Measurements from ENCODE around the gene ARHGAP8.

- no peak for TF ChIP-seq CTCF (conservative IDR thresholded peaks at IDR 0.05; ENCODE audit: low read depth in 2 of 2)
- TF ChIP-seq ZNF331 (CRISPR knock-in tag; IDR thresholded peaks at IDR 0.05; ENCODE audit: low read depth), result no peak
- TF ChIP-seq REST (IDR thresholded peaks at IDR 0.05; ENCODE audit: unreplicated experiment), result no peak
Measured at GRCh38 chr22:44748524-44748923, 3.9 kb upstream of the ARHGAP8 start.
